ENCODE data around the gene CXCR4.
A peak's percentile ranks its signal among the peaks of the same experiment; 100 is the strongest.

DNA sequence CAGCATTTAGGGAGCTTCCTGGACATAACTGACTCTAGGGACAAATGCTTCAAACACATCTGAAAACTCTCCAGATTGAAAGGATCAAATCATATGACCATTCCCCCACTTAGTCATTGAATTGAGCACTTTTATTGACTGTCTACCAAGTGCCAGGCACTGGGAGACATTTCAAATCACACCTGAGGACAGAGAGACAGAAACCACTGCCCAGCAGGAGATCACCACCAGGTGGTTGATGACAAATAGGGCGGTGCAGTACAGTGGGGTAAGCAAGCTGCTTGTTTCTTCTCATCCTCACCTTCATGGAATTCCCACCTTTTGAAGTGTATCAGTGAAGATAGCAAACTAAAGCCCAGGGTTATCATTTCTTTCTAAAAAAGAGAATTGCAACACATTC lies 19.0 kb upstream of the CXCR4 start:
- TF ChIP-seq, protein P1, sequence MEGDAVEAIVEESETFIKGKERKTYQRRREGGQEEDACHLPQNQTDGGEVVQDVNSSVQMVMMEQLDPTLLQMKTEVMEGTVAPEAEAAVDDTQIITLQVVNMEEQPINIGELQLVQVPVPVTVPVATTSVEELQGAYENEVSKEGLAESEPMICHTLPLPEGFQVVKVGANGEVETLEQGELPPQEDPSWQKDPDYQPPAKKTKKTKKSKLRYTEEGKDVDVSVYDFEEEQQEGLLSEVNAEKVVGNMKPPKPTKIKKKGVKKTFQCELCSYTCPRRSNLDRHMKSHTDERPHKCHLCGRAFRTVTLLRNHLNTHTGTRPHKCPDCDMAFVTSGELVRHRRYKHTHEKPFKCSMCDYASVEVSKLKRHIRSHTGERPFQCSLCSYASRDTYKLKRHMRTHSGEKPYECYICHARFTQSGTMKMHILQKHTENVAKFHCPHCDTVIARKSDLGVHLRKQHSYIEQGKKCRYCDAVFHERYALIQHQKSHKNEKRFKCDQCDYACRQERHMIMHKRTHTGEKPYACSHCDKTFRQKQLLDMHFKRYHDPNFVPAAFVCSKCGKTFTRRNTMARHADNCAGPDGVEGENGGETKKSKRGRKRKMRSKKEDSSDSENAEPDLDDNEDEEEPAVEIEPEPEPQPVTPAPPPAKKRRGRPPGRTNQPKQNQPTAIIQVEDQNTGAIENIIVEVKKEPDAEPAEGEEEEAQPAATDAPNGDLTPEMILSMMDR (IDR thresholded peaks at IDR 0.05; ENCODE audit: borderline replicate concordance, extremely low read depth, low read length, poor library complexity, severe bottlenecking) = peak; percentile 41
- TF ChIP-seq EZH2 (IDR thresholded peaks at IDR 0.05; ENCODE audit: borderline replicate concordance, low read depth, low read length, severe bottlenecking) = no peak

All from DND-41 (cell line).